Measurements from ENCODE around the gene RNF212B. TPM values are rescaled to one million over a fixed set of nuclear protein-coding genes. Genes with fewer than 3 reads are reported as not detected.

RNF212B gene
- total and polyA plus RNA-seq, 2 of the 13 experiments (the other 11 are each of a cell fraction or from before 2014, with no cell fraction given): 0.05 TPM; not detected in 1

DNA sequence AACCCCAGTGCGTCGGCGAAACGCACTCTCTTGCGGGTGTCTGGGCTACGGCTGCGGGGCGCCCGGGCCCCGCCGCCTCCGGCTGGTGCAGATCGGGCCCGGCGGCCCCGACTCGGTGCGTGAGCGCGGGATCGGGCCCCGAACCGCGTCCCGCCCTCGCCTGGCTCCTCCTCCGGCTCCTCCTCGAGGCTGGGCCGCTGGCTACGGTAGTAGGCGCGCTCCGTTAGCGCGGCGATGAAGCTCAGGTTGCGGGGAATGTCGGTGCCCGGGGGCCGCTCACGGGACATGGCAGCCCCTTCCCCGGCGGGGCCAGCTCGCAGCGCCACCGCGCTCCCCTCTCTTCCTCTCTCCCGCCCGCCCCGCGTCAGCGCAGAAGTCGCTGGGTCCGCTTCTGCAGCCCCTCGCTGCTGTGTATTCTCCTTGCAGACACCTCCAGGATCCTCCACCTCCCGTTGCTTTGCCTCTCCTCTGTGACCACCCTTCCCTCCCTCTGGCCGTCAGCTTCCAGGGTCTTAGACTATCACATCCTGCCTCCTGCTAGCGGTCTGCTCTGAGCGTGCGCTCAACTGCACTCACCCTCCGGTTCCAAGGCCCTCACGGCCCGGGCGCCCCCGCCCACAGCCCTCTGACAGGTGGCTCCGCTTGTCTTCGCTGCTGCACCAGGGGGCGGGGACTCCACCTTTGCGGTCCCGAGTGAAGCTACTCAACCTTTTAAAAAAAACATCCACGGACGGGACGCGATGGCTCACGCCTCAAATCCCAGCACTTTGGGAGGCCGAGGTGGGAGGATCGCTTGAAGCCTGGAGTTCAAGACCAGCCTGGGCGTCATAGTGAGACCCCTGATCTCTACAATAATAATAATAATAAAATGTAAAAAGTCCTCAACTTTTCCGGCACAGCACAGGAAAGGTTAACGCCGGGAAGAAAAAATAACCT, 64.8 kb downstream of the RNF212B start, which contains the start of gene PPP1R3E (continued):
- TF ChIP-seq FIP1L1 (IDR thresholded peaks at IDR 0.05; ENCODE audit: borderline replicate concordance, insufficient read depth, low read depth, low read length) (no peak; the same call in 1 of the 2 replicates), ZNF350 (CRISPR knock-in tag; IDR thresholded peaks at IDR 0.05; ENCODE audit: borderline replicate concordance, low read depth) (peak; percentile 58), ZNF317 (CRISPR knock-in tag; IDR thresholded peaks at IDR 0.05) (peak; percentile 83; the same call in 1 of the 2 replicates), CREM (IDR thresholded peaks at IDR 0.05) (peak; percentile 48; the same call in 1 of the 2 replicates), CREM (CRISPR knock-in tag; IDR thresholded peaks at IDR 0.05) (peak; percentile 17; the same call in 1 of the 2 replicates), RAD21 (CRISPR knock-in tag; IDR thresholded peaks at IDR 0.05) (0 out of 2 replicates have a peak, but pooled peaks have one; percentile 3), RXRA (CRISPR knock-in tag; IDR thresholded peaks at IDR 0.05) (peak; percentile 69), ZNF772 (CRISPR knock-in tag; IDR thresholded peaks at IDR 0.05) (peak; percentile 95), NFE2L2 (IDR thresholded peaks at IDR 0.05; ENCODE audit: low read length) (0 out of 2 replicates have a peak, but pooled peaks have one; percentile 16), NFYB (CRISPR knock-in tag; IDR thresholded peaks at IDR 0.05) (peak; percentile 49), RFXAP (CRISPR knock-in tag; IDR thresholded peaks at IDR 0.05; ENCODE audit: borderline replicate concordance) (0 out of 2 replicates have a peak, but pooled peaks have one; percentile 41), HMG20B (CRISPR knock-in tag; conservative IDR thresholded peaks at IDR 0.05) (no peak; the same call in 1 of the 2 replicates), SAFB2 (CRISPR knock-in tag; IDR thresholded peaks at IDR 0.05; ENCODE audit: borderline replicate concordance, low read depth) (peak; percentile 82), NR2C2 (CRISPR knock-in tag; IDR thresholded peaks at IDR 0.05; ENCODE audit: borderline replicate concordance) (0 out of 2 replicates have a peak, but pooled peaks have one; percentile 27)
- TF ChIP-seq, protein P1, sequence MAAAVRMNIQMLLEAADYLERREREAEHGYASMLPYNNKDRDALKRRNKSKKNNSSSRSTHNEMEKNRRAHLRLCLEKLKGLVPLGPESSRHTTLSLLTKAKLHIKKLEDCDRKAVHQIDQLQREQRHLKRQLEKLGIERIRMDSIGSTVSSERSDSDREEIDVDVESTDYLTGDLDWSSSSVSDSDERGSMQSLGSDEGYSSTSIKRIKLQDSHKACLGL (CRISPR knock-in tag; IDR thresholded peaks at IDR 0.05): peak; percentile 55
- TF ChIP-seq, protein P2, sequence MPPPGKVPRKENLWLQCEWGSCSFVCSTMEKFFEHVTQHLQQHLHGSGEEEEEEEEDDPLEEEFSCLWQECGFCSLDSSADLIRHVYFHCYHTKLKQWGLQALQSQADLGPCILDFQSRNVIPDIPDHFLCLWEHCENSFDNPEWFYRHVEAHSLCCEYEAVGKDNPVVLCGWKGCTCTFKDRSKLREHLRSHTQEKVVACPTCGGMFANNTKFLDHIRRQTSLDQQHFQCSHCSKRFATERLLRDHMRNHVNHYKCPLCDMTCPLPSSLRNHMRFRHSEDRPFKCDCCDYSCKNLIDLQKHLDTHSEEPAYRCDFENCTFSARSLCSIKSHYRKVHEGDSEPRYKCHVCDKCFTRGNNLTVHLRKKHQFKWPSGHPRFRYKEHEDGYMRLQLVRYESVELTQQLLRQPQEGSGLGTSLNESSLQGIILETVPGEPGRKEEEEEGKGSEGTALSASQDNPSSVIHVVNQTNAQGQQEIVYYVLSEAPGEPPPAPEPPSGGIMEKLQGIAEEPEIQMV (CRISPR knock-in tag; IDR thresholded peaks at IDR 0.05; ENCODE audit: low read depth): peak; percentile 62; the same call in 1 of the 2 replicates
- TF ChIP-seq, protein P3, sequence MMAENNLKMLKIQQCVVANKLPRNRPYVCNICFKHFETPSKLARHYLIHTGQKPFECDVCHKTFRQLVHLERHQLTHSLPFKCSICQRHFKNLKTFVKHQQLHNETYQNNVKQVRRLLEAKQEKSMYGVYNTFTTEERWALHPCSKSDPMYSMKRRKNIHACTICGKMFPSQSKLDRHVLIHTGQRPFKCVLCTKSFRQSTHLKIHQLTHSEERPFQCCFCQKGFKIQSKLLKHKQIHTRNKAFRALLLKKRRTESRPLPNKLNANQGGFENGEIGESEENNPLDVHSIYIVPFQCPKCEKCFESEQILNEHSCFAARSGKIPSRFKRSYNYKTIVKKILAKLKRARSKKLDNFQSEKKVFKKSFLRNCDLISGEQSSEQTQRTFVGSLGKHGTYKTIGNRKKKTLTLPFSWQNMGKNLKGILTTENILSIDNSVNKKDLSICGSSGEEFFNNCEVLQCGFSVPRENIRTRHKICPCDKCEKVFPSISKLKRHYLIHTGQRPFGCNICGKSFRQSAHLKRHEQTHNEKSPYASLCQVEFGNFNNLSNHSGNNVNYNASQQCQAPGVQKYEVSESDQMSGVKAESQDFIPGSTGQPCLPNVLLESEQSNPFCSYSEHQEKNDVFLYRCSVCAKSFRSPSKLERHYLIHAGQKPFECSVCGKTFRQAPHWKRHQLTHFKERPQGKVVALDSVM (CRISPR knock-in tag; IDR thresholded peaks at IDR 0.05): no peak
- TF ChIP-seq, protein P4, sequence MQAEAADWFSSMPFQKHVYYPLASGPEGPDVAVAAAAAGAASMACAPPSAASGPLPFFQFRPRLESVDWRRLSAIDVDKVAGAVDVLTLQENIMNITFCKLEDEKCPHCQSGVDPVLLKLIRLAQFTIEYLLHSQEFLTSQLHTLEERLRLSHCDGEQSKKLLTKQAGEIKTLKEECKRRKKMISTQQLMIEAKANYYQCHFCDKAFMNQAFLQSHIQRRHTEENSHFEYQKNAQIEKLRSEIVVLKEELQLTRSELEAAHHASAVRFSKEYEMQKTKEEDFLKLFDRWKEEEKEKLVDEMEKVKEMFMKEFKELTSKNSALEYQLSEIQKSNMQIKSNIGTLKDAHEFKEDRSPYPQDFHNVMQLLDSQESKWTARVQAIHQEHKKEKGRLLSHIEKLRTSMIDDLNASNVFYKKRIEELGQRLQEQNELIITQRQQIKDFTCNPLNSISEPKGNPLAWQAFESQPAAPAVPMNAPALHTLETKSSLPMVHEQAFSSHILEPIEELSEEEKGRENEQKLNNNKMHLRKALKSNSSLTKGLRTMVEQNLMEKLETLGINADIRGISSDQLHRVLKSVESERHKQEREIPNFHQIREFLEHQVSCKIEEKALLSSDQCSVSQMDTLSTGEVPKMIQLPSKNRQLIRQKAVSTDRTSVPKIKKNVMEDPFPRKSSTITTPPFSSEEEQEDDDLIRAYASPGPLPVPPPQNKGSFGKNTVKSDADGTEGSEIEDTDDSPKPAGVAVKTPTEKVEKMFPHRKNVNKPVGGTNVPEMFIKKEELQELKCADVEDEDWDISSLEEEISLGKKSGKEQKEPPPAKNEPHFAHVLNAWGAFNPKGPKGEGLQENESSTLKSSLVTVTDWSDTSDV (CRISPR knock-in tag; IDR thresholded peaks at IDR 0.05): peak; percentile 70; the same call in 1 of the 2 replicates
- TF ChIP-seq, protein P5, sequence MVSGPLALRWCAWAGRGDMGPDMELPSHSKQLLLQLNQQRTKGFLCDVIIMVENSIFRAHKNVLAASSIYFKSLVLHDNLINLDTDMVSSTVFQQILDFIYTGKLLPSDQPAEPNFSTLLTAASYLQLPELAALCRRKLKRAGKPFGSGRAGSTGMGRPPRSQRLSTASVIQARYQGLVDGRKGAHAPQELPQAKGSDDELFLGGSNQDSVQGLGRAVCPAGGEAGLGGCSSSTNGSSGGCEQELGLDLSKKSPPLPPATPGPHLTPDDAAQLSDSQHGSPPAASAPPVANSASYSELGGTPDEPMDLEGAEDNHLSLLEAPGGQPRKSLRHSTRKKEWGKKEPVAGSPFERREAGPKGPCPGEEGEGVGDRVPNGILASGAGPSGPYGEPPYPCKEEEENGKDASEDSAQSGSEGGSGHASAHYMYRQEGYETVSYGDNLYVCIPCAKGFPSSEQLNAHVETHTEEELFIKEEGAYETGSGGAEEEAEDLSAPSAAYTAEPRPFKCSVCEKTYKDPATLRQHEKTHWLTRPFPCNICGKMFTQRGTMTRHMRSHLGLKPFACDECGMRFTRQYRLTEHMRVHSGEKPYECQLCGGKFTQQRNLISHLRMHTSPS (CRISPR knock-in tag; IDR thresholded peaks at IDR 0.05; ENCODE audit: low read depth): no peak

Data from HepG2 (cell line).